Neural cell (in vitro differentiated cells): ENCODE results near the gene ROR2.

Experiments
- CTCF ChIP-seq: fragments of 450-650 bp; IDR thresholded peaks from 2 replicates; pipeline ENCODE4 v1.5.1; 2014; ENCODE audit warnings: antibody characterized with exemption, mild to moderate bottlenecking, moderate library complexity; ENCODE audit not compliant: poor library complexity, severe bottlenecking
- EP300 ChIP-seq: fragments of 450-650 bp; conservative IDR thresholded peaks from 2 replicates; pipeline ENCODE4 v1.6.1; 2014; ENCODE audit warnings: antibody characterized with exemption, mild to moderate bottlenecking, moderate library complexity; ENCODE audit not compliant: poor library complexity, severe bottlenecking
- EZH2 ChIP-seq: fragments of 200-600, 300-800 bp; shearing (Covaris generic), sonication (generic); IDR thresholded peaks from 2 replicates; pipeline ENCODE4 v1.6.1; 2014; ENCODE audit warnings: antibody characterized with exemption, low read length, borderline replicate concordance, mild to moderate bottlenecking; ENCODE audit not compliant: insufficient read depth, poor library complexity, severe bottlenecking
- POLR2AphosphoS5 ChIP-seq: IDR thresholded peaks from 2 replicates; pipeline ENCODE4 v1.6.1; 2012
- TAF1 ChIP-seq: IDR thresholded peaks from 2 replicates; pipeline ENCODE4 v1.6.1; 2012; ENCODE audit warnings: low read depth

GRCh38 chr9:91817106-91817492 lies 132.9 kb downstream of the ROR2 start:
- TF ChIP-seq CTCF (no peak), POLR2AphosphoS5 (no peak), EZH2 (no peak), EP300 (no peak), TAF1 (no peak)
